Sigmoid colon (tissue), 4 donors: ENCODE data around the gene SLC13A3.

Experiments used
- CTCF ChIP-seq, 4 experiments: fragments of 450-650 bp in 3 of 4; fragments of 200-600 bp in 1 of 4; IDR thresholded peaks; one replicate each; pipeline ENCODE4 v1.5.1; 2016 to 2019; ENCODE audit warnings: antibody characterized with exemption in 4 of 4, mild to moderate bottlenecking in 3 of 4, moderate library complexity in 2 of 4
- POLR2AphosphoS5 ChIP-seq, 4 donors: sonication (generic); formaldehyde crosslinking; IDR thresholded peaks; one replicate each; pipeline ENCODE4 v1.6.1; 2017; ENCODE audit warnings: antibody characterized with exemption in 4 of 4

GRCh38 chr20:46691196-46691595 is 39.9 kb upstream of the SLC13A3 start:
- TF ChIP-seq POLR2AphosphoS5 (IDR thresholded peaks at IDR 0.05) (no peak), CTCF (IDR thresholded peaks at IDR 0.05) (no peak)
